CMK (cell line): Measurements from ENCODE around the gene ZER1.

Experiments
- DNase-seq: peaks from one replicate; pipeline ENCODE4 v3.0.0-alpha.2; 2010; ENCODE audit warnings: low read depth

The ZER1 gene

GRCh38 chr9:128735373-128735772 lies 36.4 kb downstream of the ZER1 start:
- DNase-seq: no peak

- no peak for DNase-seq
Measured at GRCh38 chr9:128733256-128733655, 38.5 kb downstream of the ZER1 start.

GRCh38 chr9:128732576-128732975 lies 39.2 kb downstream of the ZER1 start:
- no peak for DNase-seq

- DNase-seq: no peak
Measured at GRCh38 chr9:128731691-128732090, 40.0 kb downstream of the ZER1 start.

- DNase-seq: no peak
Measured at GRCh38 chr9:128731093-128731492, 40.6 kb downstream of the ZER1 start.

- DNase-seq: no peak
Measured at GRCh38 chr9:128729766-128730517, 41.8 kb downstream of the ZER1 start.

GRCh38 chr9:128729302-128729701 lies 42.4 kb downstream of the ZER1 start:
- DNase-seq: no peak

GRCh38 chr9:128728298-128728697 lies 43.4 kb downstream of the ZER1 start:
- no peak for DNase-seq

GRCh38 chr9:128727640-128728248 lies 44.0 kb downstream of the ZER1 start:
- DNase-seq: no peak

GRCh38 chr9:128724744-128725211 lies 46.9 kb downstream of the ZER1 start:
- peak; percentile 69 for DNase-seq

GRCh38 chr9:128723866-128724743 lies 47.6 kb downstream of the ZER1 start, which contains the start of gene ZDHHC12:
ZDHHC12 (minus strand) TSS chr9:128724127; CDS start chr9:128724093, 34 bp downstream.
- peak; percentile 96 for DNase-seq

GRCh38 chr9:128723352-128723865 lies 48.3 kb downstream of the ZER1 start:
- no peak for DNase-seq

- no peak for DNase-seq
Measured at GRCh38 chr9:128722380-128723351, 49.1 kb downstream of the ZER1 start.

GRCh38 chr9:128721487-128722010 lies 50.2 kb downstream of the ZER1 start:
- no peak for DNase-seq

GRCh38 chr9:128720841-128721486 lies 50.8 kb downstream of the ZER1 start:
- DNase-seq: no peak

- no peak for DNase-seq
Measured at GRCh38 chr9:128719919-128720605, 51.7 kb downstream of the ZER1 start.

- no peak for DNase-seq
Measured at GRCh38 chr9:128718475-128718874, 53.3 kb downstream of the ZER1 start.

GRCh38 chr9:128718047-128718446 lies 53.7 kb downstream of the ZER1 start:
- DNase-seq: no peak

- DNase-seq: no peak
Measured at GRCh38 chr9:128716581-128717254, 55.0 kb downstream of the ZER1 start.
